C4-2B (cell line): ENCODE results near the gene EXD1.

ENCODE experiments used
- CTCF ChIP-seq: fragments of 450-650 bp; conservative IDR thresholded peaks from 2 replicates; pipeline ENCODE4 v1.5.1; 2017; ENCODE audit warnings: mild to moderate bottlenecking
- ZFX ChIP-seq: fragments of 450-650 bp; IDR thresholded peaks from 2 replicates; pipeline ENCODE4 v1.6.1; 2017

DNA sequence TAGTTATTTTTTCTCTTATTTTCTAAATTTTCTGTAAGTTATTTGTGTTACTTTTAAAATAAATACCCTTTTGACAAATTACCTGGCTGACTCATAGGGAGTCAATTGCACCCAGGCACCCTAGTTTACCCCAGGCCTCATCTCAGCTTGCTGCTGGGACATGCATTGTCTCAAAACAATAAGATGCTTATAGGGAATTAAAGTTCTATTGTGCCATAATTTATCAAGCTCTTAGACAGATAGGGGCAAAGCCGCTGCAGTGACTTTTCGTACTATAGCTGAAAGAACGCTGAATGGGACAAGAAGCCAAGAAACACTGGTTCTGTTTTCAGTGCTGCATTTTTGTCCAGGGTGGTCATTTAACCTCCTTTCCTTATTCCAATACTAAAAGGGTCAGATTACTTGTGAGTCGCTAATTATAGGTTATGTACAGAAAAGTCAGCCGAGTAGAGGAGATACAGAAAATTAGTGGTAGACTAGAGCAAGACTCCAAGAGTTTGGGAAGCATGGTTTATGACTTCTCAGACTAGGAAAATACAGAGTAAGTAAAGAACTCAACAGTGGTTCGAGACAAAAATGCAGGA is 50.3 kb downstream of the EXD1 start:
- no peak for TF ChIP-seq CTCF
- TF ChIP-seq ZFX, result no peak
